Thyroid gland (tissue), 4 donors: Measurements from ENCODE around the gene BBS9.

Experiments
- POLR2A ChIP-seq, 2 donors: fragments of 450-650 bp; IDR thresholded peaks; one replicate each; pipeline ENCODE4 v1.6.1; 2017; ENCODE audit warnings: antibody characterized with exemption in 2 of 2, mild to moderate bottlenecking in 2 of 2, moderate library complexity in 1 of 2
- TF ChIP-seq, protein P1 (sequence below), 6 experiments: fragments of 200-600 bp in 3 of 6; fragments of 450-650 bp in 3 of 6; sonication (generic) in 3 of 6; IDR thresholded peaks; one replicate each; pipeline ENCODE4 v1.5.1; 2016 to 2019; ENCODE audit warnings: antibody characterized with exemption in 6 of 6, mild to moderate bottlenecking in 2 of 6, inconsistent platforms in 1 of 6, moderate library complexity in 1 of 6

- TF ChIP-seq, protein P1, sequence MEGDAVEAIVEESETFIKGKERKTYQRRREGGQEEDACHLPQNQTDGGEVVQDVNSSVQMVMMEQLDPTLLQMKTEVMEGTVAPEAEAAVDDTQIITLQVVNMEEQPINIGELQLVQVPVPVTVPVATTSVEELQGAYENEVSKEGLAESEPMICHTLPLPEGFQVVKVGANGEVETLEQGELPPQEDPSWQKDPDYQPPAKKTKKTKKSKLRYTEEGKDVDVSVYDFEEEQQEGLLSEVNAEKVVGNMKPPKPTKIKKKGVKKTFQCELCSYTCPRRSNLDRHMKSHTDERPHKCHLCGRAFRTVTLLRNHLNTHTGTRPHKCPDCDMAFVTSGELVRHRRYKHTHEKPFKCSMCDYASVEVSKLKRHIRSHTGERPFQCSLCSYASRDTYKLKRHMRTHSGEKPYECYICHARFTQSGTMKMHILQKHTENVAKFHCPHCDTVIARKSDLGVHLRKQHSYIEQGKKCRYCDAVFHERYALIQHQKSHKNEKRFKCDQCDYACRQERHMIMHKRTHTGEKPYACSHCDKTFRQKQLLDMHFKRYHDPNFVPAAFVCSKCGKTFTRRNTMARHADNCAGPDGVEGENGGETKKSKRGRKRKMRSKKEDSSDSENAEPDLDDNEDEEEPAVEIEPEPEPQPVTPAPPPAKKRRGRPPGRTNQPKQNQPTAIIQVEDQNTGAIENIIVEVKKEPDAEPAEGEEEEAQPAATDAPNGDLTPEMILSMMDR (IDR thresholded peaks at IDR 0.05) = no peak
- no peak for TF ChIP-seq POLR2A (IDR thresholded peaks at IDR 0.05)
Measured at GRCh38 chr7:33177876-33178275, 48.5 kb downstream of the BBS9 start.
